ENCODE data around the gene TEAD3.

DNA sequence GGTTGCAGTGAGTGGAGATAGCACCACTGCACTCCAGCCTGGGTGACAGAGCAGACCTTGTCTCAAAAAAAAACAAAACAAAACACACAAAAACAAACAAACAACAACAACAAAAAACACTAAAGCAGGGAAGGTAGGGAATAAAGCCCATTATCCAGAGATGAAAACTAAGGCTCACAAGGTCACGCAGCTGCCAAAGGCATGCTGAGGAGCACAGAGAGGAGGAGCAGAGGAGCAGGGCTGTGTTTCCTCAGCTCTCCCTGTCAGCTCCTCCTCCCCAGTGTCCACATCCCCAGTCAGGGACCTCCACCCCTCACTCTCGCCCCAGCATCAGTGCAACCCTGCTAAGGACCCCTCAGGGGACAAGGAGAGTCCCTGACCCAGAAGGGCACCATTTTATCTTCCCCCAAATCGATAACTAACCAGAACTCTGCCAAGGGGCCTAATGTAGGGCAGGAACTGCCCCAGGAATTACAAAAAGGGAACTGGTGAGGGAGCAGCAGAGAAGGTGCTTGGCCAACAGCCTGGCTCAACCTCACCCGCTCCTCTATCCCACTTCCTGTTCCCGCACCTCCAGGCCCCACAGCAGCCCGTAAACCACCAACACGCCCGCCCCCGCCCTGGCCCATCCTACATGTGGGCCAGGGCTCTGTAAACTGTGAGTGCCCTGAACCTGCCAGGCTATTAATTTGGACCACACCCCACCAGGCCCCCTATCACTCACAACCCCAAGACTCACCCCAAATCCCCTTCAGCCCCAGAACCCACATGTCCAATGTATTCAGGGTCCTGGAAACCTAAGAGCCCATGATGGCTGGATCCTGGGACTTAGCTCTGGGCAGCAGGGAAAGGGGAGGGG is 9.0 kb downstream of the TEAD3 start:
- TF ChIP-seq EZH2 (IDR thresholded peaks at IDR 0.05) (no peak), POLR2AphosphoS5 (IDR thresholded peaks at IDR 0.05; ENCODE audit: borderline replicate concordance, low read depth, low read length) (no peak), FOXP2 (optimal IDR thresholded peaks at IDR 0.05; ENCODE audit: control extremely low read depth, extremely low read length, insufficient read depth) (no peak)
